Transverse colon (tissue), 4 donors: ENCODE results near the gene UTP14C. TPM values are rescaled to one million over a fixed set of nuclear protein-coding genes. Genes with fewer than 3 reads are reported as not detected.
A peak's percentile ranks its signal among the peaks of the same experiment; 100 is the strongest.

Experiments used
- DNase-seq: peaks from one replicate; pipeline ENCODE4 v3.0.0-alpha.2; 2019
- H3K27ac ChIP-seq, 4 donors: fragments of 200-600 bp; sonication (generic); 2 replicates each; pipeline ENCODE4 v1.5.1; 2016 to 2018; ENCODE audit warnings: inconsistent platforms in 4 of 4
- H3K27me3 ChIP-seq: fragments of 200-600 bp; sonication (generic); 2 replicates; pipeline ENCODE4 v1.5.1; 2017; ENCODE audit warnings: inconsistent platforms
- H3K36me3 ChIP-seq, 4 donors: fragments of 200-600 bp; sonication (generic); 2 replicates each; pipeline ENCODE4 v1.5.1; 2017 to 2019; ENCODE audit warnings: inconsistent platforms in 4 of 4
- H3K4me1 ChIP-seq, 4 donors: fragments of 200-600 bp; sonication (generic); 2 replicates each; pipeline ENCODE4 v1.5.1; 2017 to 2020; ENCODE audit warnings: inconsistent platforms in 4 of 4
- H3K4me3 ChIP-seq, 4 donors: fragments of 200-600 bp; sonication (generic); 1 replicate in 1 of 4; 2 replicates in 3 of 4; pipeline versions ENCODE4 v1.5.1 to v1.6.1; 2017 to 2019; ENCODE audit warnings: inconsistent platforms in 4 of 4
- H3K9me3 ChIP-seq, 2 donors: fragments of 200-600 bp; sonication (generic); 2 replicates each; pipeline ENCODE4 v1.5.1; 2017 to 2019; ENCODE audit warnings: inconsistent platforms in 2 of 2
- CTCF ChIP-seq, 5 experiments: fragments of 200-600 bp in 3 of 5; fragments of 450-650 bp in 2 of 5; sonication (generic) in 3 of 5; IDR thresholded peaks; 1 replicate in 2 of 5; 2 replicates in 3 of 5; pipeline ENCODE4 v1.5.1; 2016 to 2017; ENCODE audit warnings: antibody characterized with exemption in 5 of 5, inconsistent platforms in 3 of 5, mild to moderate bottlenecking in 2 of 5, moderate library complexity in 1 of 5
- EP300 ChIP-seq: sonication (generic); formaldehyde crosslinking; IDR thresholded peaks from one replicate; pipeline ENCODE4 v1.6.1; 2017; ENCODE audit warnings: antibody characterized with exemption, low read depth
- POLR2A ChIP-seq: fragments of 450-650 bp; IDR thresholded peaks from one replicate; pipeline ENCODE4 v1.6.1; 2016; ENCODE audit warnings: antibody characterized with exemption, mild to moderate bottlenecking, moderate library complexity
- POLR2AphosphoS5 ChIP-seq, 3 donors: sonication (generic); formaldehyde crosslinking; IDR thresholded peaks; one replicate each; pipeline ENCODE4 v1.6.1; 2016; ENCODE audit warnings: antibody characterized with exemption in 3 of 3
- WGBS, 2 donors: methylation state at CpG; one replicate each; pipeline ENCODE4 v1.1.5; 2018; ENCODE audit warnings: low coverage in 1 of 2; 5-methylcytosine and 5-hydroxymethylcytosine counted together
- in situ Hi-C, 4 donors: fragments of 200-750 bp; cut with MboI; loops; one replicate each; pipeline versions ENCODE4 v1.15.0 to v1.15.1; 2017; ENCODE audit warnings: low sequenced_read_pairs in 3 of 4, low pct_ligation_motif_present in 1 of 4, low pct_unique_long_range_greater_than_20kb in 1 of 4
- intact Hi-C: fragments of 100-400 bp; cut with DNase I; formaldehyde crosslinking; loops from one replicate; pipeline ENCODE4 v1.15.1; 2023; ENCODE audit warnings: low total_unique reads
- total RNA-seq, 4 donors: library from RNA; depleted of rRNA; stranded (reverse); fragments of >200 nt; gene quantifications; one replicate each; pipeline ENCODE4 v1.1.0, GENCODE V29; 2016

The UTP14C gene
- total RNA-seq, 4 donors from 2014 or later = 5.2 to 20.0 (median 13.6) TPM

GRCh38 chr13:51999921-52000320, 24.6 kb upstream of the UTP14C start:
- intact Hi-C loops (loop anchor here (10.0 kb wide), 1 partner anchor 125 kb away; the partner anchor contains the start of gene NEK5), in situ Hi-C loops (loop anchor here in 2 of 4 donors (10.0 to 25.0 kb wide), 4 partner anchors 125 to 462 kb away; partner anchors contain the start of genes CKAP2 (in 1 of the 2), NEK5 (in 1 of the 2) and VPS36 (in 1 of the 2))
- 38% methylated on average over 1 of the region's 1 CpG; no CpG with 5 or more reads in 1 of the 2 donors for WGBS, 2 donors
- H3K27me3 ChIP-seq = no peaks in the 10 kb centered on the region
- DNase-seq = no peak
- no peaks in the 10 kb centered on the region for H3K9me3 ChIP-seq
- no peaks in the 10 kb centered on the region for H3K36me3 ChIP-seq
- H3K4me3 ChIP-seq = no peak overlapping the region
- peaks cover 14 to 40% (median 24%) of the 10 kb centered on the region in 4 donors for H3K4me1 ChIP-seq
- no peak overlapping the region for H3K27ac ChIP-seq
- TF ChIP-seq CTCF (IDR thresholded peaks at IDR 0.05) (no peak), EP300 (no peak), POLR2AphosphoS5 (IDR thresholded peaks at IDR 0.05) (no peak), POLR2A (no peak)

GRCh38 chr13:52001120-52001731, 23.3 kb upstream of the UTP14C start:
- H3K27ac ChIP-seq = no peak overlapping the region
- DNase-seq = no peak
- no peak overlapping the region for H3K4me3 ChIP-seq
- intact Hi-C loops (loop anchor here (10.0 kb wide), 1 partner anchor 124 kb away; the partner anchor contains the start of gene NEK5), in situ Hi-C loops (loop anchor here in 2 of 4 donors (10.0 to 25.0 kb wide), 4 partner anchors 124 to 461 kb away; partner anchors contain the start of genes CKAP2 (in 1 of the 2), NEK5 (in 1 of the 2) and VPS36 (in 1 of the 2))
- WGBS, 2 donors = 34 to 42% methylated on average over 3 of the region's 3 CpGs
- peaks cover 3 to 30% (median 16%) of the 10 kb centered on the region in 4 donors for H3K4me1 ChIP-seq
- no peaks in the 10 kb centered on the region for H3K9me3 ChIP-seq
- H3K36me3 ChIP-seq = no peaks in the 10 kb centered on the region
- TF ChIP-seq CTCF (IDR thresholded peaks at IDR 0.05) = peak; percentile 58 to 74 (median 70)
- no peak for TF ChIP-seq POLR2AphosphoS5 (IDR thresholded peaks at IDR 0.05)
- no peaks in the 10 kb centered on the region for H3K27me3 ChIP-seq

- Histone ChIP-seq H3K36me3 (no peaks in the 10 kb centered on the region), H3K27me3 (no peaks in the 10 kb centered on the region), H3K27ac (no peak overlapping the region), H3K4me3 (no peak overlapping the region), H3K4me1 (peaks cover 0 to 25% (median 15%) of the 10 kb centered on the region in 4 donors), H3K9me3 (no peaks in the 10 kb centered on the region)
- no peak for DNase-seq
- in situ Hi-C loops (loop anchor here in 2 of 4 donors (10.0 to 25.0 kb wide), 4 partner anchors 122 to 460 kb away; partner anchors contain the start of genes CKAP2 (in 1 of the 2), NEK5 (in 1 of the 2) and VPS36 (in 1 of the 2)), intact Hi-C loops (loop anchor here (10.0 kb wide), 1 partner anchor 122 kb away; the partner anchor contains the start of gene NEK5)
- 67 to 80% methylated on average over 1 to 3 of the region's 4 CpGs for WGBS, 2 donors
- no peak for TF ChIP-seq EP300
- TF ChIP-seq POLR2A = no peak
- TF ChIP-seq POLR2AphosphoS5 (IDR thresholded peaks at IDR 0.05) = no peak
- TF ChIP-seq CTCF (IDR thresholded peaks at IDR 0.05) = no peak
Observed at GRCh38 chr13:52002361-52002760, 22.1 kb upstream of the UTP14C start.

- Histone ChIP-seq H3K9me3 (no peaks in the 10 kb centered on the region), H3K27ac (peak overlapping the region in 3 of 4 donors; percentile 9 to 33 (median 30)), H3K4me1 (peaks cover 0 to 25% (median 15%) of the 10 kb centered on the region in 4 donors), H3K27me3 (no peaks in the 10 kb centered on the region), H3K36me3 (no peaks in the 10 kb centered on the region), H3K4me3 (no peak overlapping the region)
- in situ Hi-C loops (loop anchor here in 2 of 4 donors (10.0 to 25.0 kb wide), 4 partner anchors 121 to 459 kb away; partner anchors contain the start of genes CKAP2 (in 1 of the 2), NEK5 (in 1 of the 2) and VPS36 (in 1 of the 2)), intact Hi-C loops (loop anchor here (10.0 kb wide), 1 partner anchor 121 kb away; the partner anchor contains the start of gene NEK5)
- TF ChIP-seq EP300 = no peak
- no peak for TF ChIP-seq POLR2A
- TF ChIP-seq CTCF (IDR thresholded peaks at IDR 0.05) = no peak
- TF ChIP-seq POLR2AphosphoS5 (IDR thresholded peaks at IDR 0.05) = no peak
- DNase-seq = peak; percentile 30
- 58 to 62% methylated on average over 3 to 4 of the region's 4 CpGs for WGBS, 2 donors
Observed at GRCh38 chr13:52003541-52003940, 20.9 kb upstream of the UTP14C start.
